Ammon's horn (tissue), 1 donor: Measurements from ENCODE around the gene LETM1.
"Not testable (repeated sequence)": the region's sequence is repeated elsewhere in the genome, so short reads cannot be mapped to it uniquely, and the experiment has no call there.

ENCODE experiments used
- DNase-seq: peaks from one replicate; pipeline ENCODE4 v3.0.0-alpha.2; 2016; ENCODE audit warnings: low spot score

Gene LETM1

DNA sequence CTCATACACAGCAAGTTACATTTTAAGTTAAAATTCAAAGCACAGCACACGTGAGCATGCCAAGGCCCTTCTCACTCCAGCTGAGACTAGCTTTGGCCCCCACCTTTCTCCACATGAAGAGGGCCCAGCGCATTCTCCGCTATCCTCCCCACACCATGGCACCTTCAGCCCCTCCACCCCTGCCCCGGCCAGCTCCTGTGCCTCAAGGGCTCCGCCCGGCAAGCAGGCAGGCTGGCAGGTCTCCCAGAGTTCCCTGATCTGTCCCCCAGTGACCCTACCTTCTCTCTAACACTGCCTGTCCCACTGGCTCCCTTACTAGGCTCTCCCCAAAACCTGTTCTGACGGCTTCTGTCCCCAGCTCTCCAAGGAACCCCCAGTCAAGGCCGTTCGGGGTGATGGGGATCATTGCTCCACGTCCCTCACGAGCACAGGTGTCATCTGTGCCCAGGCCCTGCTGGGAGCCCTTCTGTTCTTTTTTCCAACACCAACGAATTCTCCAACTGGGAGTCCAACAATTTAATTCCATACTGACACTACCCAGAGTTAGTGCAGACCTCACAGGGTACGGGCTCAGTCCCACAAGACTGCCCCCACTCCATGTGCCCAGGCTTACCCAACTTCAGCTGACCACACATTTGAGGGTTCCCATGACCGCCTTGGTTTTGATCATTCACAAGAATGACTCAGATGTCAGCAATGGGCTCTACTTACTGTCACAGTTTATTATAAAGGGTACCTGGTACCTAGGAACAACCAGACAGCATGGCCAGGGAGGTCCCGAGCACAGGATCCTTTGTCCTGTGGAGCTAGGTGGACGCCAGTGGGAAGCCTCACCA, 4.2 kb downstream of the LETM1 start:
- no peak for DNase-seq

DNA sequence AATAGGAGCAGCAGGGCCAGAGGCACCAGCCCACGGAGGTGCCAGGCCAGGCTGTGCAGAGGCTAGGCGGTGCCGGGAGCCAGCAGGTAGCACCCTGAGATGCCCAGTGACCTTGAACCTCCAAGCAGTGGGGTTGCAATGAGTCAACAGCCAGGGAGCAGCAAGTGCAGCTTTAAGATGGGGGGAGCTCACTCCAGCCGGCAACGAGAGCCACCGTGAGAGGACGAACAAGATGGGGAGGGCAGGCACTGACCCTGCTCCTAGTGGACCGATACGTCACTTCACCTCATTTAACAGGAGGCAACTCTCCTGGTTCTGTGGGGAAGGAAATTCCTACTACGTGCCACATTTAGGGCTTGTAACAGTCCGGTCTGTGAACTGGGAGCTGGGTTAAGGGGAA, 4.8 kb downstream of the LETM1 start:
- DNase-seq: no peak

DNA sequence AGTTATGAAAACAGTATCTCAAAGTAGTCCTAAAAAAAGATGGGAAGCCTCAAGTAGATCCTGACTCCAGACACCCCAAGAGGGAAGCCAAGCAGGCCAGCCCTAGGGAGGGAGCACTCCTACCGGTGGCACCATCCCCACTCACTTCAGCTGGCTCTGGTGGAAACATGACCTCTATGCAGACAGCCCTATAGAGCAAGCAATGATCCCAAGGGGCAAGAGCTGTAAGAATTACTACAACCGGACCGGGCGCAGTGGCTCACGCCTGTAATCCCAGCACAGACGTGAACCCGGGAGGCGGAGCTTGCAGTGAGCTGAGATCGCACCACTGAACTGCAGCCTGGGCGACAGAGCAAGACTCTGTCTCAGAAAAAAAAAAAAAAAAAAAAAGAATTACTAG, 5.7 kb downstream of the LETM1 start:
- no peak for DNase-seq

DNA sequence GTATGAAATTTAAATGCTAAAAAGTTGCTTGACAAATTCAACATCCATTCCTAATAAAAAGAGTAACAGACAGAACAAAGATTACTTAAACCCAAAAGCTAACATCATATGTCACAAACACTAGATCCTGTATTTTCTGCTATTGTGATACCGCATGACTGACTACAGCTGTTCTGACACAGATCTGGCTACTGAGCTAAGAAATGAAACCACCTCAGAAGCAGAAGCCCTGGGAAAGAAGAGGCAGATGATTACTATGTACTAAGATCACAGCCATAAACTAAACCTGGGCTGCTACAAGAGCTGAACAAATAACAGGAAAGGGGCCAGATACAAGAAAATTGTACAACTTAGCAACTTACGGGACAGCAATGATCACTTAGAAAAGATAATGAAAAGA, 9.4 kb downstream of the LETM1 start:
- no peak for DNase-seq

DNA sequence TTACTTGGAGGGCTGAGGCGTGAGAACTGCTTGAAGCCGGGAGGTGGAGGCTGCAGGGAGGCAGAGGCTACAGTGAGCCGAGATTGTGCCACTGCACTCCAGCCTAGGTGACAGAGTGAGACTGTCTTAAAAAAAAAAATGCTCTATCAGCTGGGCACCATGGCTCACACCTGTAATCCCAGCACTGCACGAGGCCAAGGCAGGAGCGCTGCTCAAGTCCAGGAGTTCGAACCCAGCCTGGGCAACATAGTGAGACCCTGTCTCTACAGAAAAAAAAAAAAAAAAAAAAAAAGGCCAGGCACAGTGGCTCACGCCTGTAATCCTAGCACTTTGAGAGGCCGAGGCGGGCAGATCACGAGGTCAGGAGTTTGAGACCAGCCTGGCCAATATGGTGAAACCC, 11.3 kb downstream of the LETM1 start:
- DNase-seq: not testable (repeated sequence)

DNA sequence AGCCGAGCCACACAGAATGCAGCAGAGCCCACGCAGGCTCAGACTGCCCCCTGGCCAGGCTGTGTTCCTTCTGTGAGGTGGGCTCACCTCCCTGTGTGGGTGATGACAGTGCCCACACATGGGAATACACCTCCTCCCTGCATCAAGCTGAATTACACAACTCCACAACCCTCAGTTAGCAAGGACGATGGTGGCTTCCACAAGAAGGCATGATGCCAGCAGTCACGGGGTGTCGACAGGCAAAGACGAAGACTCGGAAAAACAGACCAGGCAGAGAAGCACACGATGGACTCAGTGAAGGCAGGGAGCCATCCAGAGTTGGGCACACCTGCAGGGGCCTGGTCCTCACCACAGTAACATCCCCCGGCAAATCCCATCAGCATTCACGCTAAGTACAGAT, 12.1 kb downstream of the LETM1 start:
- peak; percentile 71 for DNase-seq

DNA sequence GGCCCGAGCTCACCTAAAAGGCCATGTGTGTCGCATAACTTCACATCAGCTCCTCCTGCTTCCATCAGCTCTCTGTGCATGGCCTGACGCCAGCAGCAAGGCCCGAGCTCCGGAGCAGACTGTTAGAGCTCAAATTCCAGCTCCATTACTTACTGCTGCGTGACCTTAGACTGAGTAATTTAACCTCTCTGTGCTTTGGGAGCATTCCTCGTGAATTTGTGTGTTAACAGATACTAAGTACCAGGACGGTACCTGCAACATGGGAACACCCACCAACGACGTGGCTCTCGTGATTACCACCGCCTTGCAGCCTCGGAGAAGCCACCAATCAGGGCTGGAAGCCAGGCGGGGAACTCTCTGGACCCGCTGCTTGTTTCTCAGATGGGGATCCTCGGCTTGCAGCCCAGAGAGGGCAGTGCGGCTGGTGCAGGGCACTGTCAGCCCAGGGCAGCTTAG, 12.9 kb downstream of the LETM1 start:
- no peak for DNase-seq

DNA sequence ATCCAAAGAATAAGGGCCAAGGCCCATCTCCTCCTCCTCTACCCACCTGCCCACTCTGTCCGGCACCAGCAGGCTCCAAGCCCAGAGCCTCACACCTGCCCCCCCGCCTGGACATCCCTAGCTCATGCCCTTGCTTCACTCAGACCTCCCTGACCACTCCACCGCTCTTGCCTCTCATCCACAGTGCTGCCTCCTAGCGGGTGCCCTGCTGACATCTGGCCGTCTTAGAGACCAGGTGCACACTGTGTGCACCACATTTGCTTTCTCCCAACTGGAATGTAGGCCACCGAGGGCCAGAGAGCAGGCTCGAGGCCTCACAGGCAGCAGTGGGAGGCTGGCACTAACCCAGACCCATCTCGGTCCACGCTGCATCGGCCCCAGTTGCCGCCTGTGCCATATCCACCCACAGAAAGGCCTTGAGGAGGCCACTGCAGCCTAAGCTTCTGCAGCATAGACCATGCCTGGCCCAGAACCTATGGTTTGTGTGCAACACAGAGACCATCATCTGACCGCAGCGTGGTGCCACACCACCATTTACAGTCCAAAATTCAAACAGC, 13.5 kb downstream of the LETM1 start:
- DNase-seq: no peak

DNA sequence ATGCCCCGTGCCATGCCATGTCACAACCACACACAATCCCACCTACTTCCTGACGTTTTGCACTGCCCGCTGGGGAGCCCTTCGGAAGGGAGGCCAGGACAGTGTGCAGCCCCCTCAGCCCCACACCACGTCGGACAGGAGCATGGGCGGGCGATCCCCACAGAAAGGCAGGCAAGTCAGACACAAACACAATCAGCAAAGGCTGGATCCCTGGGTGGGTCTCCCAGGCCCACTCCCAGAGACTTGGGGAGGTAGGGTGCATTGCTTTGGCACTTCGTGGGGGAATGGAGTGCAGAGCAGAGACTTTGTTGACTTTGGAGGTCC, 14.1 kb downstream of the LETM1 start:
- no peak for DNase-seq

DNA sequence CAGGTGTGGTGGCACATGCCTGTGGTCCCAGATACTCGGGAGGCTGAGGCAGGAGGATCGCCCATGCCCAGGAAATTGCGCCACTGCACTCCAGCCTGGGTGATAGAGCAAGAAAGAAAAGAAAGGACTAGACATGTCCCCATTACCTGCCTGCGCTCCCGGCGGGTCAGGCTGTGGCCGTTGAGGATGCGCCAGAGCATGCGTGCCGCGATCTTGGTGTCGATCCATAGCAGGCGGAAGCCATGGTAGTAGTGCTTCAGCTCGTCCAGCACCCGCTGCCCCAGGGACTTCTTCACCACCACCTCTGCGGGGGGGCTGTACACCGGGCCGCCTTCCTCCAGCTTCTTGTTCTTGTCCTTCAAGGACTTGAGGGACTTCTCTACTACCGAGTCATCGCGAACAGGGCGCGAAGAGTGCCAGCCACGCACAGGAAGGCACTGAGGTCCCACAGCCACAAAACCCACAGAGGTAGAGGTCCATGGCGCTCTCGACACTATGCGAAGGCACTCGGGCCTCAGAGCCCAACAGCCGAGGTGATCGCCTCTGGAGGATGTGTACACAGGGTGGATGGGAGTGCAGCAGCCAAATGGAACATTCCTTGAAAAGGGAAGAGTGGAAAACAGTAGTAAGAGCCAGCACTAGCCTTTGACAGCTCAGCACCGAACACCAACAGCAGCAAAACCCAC, 14.6 kb downstream of the LETM1 start:
- DNase-seq: no peak

DNA sequence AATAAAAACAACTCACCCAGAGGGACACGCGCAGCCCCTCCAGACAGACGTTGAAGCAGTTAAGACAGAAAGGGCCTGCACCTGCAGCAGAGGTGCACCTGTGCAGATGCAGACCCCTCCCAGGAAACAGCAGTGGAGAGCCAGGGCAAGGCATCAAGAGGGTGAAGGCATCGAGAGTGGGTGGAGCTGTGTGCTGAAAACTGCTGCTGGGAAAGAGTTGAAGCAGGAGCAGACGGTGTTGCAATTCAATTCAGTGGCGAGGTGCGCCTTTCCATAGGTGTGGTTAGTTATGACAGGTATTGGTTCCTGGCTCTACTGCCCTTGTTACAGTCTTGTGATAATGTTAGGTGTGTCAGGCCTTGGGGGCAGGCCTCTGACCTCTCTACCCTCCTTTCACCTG, 16.7 kb downstream of the LETM1 start:
- no peak for DNase-seq

DNA sequence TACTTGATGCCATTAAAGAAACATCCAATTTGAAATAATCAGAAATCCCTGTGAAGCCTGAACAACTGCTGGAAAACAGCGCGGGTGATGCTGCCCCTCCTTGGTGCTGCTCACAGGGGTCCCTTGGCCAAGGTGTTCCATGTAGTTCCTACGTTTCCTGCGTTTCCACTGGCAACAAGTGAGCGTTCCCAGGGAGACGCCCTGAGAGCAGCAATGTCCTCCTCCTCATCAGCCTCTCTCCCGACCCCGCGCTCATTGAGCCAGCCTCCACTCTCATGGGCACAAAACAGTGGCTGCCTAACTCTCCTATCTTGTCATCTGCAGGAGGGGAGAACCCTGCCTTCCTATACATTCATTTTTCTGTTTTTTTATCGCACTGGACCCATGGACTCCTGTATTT, 18.9 kb downstream of the LETM1 start:
- DNase-seq: no peak

DNA sequence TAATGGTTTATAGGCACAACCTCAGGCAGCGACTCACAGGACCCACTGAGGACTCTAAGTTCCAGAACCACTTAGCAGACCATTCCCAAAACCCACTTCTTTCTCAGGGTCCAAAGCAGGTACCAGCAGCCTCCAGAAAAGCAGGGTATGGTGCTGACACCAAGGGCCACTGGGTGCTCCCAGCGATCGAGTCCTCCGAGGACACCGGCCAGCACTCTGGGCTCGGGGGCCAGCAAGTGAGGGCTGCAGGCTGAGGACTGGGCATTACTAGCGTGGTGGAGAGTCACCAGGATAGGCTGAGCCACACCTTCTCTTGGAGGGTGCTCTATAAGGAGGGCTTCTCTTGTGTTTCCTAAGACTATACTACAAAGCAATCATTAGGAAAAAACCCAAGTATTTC, 19.3 kb downstream of the LETM1 start:
- no peak for DNase-seq

DNA sequence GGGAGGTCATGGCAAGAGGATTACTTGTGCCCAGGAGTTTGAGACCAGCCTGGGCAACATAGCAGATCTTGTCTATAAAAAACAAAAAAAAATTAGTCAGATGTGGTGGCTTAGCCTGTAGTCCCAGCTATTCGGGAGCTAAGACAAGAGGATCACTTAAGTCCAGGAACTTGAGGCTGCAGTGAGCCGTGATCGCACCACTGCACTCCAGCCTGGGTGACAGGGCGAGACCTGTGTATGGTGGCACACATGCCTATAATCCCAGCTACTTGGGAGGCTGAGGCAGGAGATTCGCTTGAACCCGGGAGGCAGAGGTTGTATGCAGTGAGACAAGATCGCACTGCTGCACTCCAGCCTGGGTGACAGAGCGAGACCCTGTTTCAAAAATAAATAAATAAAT, 20.1 kb downstream of the LETM1 start:
- not testable (repeated sequence) for DNase-seq

DNA sequence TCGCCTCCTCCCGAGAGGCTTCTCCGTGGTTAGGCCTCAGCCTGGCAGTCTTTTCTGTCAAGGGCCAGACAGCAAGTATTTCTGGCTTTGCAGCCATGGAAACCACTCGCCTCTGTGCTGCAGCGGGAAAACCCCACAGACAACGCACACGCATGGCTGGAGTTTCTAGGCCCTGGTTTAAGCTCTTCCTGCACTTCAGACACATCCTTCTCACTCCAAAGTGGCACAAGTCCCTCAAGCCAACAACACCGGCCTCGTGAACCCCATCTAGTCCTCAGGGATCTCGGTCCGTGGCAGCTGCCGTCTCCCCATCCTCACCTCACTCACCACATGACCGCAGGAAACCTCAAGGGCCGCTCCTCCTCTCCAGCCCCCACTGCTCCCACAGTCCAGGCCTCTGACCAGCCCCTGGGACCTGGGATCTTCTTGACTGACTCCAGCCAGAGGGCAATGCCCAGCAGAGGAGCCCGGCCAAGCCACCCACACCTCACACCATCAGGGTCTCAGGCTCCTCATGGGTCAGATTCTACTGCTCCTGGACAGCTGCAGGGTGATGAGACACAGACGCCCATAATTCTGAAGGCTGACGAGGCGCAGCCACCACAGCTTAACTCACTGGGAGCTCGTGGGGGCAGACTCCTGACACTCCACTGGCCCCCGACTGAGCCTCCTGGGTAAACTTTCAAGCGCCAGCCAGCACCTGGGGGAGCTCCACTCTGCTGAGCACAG, 21.7 kb downstream of the LETM1 start:
- DNase-seq: no peak

DNA sequence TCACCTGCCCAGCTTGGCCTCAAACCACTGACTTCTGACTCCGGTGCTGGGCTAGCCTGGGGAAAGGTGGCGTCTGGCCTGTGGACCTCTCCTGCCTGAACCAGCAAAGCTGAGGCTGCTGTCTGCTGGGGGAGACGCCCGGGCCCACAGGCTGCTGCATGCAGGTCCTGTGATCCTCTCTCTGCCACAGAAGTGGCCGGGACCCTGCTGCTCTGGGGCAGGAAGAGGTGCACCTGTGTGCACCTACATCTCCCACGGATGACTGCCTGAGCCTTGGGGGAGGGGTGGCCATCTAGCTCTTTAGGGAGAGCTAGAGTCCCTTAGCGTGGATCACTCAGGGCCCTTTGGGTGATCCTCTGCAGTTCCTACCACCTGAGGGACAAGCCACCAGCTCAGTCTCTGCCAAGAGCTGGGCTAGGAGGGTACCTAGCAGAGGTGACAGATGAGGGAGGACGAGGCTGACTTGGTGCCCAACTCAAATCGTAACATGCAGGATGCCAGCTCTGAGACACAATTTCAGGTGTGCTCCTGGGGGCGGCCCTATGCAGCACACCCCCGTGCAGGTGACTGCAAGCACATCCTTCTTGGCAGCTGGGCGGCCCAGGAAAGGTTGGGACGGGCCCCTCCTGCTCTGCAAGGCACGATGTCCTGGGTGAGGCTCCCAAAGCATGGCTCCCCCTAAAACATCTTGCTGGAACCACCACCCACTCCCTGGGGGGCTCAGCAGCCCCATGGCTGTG, 22.5 kb downstream of the LETM1 start:
- no peak for DNase-seq

DNA sequence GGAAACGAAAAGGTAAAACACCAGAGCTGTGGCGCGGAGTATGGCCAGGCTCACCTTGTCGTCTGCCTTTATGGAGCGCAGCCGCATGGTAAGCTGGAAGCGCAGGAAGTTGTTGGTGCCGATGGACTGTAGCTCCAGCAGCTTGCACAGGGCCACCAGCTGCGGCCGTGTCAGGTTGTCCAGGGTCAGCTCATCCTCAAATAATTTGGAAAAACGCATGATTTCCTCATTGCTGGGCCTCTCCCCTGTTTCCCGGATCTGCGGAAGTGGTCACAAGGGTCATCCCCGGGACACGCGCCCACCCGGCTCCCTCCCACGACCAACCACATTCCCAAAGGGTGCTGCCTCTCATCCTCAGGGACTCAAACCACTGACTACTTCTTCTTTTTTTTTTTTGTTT, 23.3 kb downstream of the LETM1 start:
- no peak for DNase-seq

DNA sequence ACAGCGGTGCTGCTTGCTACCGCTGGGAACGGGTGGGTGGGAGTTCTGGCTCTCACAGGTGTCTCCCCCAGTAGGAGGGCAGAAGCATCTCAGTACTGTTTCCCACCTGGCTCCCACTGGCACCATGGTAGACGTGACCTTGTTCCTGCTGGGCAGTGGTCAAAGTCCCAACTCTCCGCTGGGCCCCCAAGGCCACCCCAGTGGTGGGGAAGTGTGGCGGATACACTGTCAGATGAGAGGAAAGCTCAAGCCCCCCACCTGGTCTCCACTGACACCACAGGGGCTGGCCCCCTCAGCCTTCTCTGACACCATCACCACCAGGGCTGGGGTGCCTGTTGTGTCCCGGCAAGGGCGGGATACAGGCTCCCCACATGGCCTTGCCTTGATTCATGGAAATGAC, 24.6 kb downstream of the LETM1 start:
- DNase-seq: no peak

DNA sequence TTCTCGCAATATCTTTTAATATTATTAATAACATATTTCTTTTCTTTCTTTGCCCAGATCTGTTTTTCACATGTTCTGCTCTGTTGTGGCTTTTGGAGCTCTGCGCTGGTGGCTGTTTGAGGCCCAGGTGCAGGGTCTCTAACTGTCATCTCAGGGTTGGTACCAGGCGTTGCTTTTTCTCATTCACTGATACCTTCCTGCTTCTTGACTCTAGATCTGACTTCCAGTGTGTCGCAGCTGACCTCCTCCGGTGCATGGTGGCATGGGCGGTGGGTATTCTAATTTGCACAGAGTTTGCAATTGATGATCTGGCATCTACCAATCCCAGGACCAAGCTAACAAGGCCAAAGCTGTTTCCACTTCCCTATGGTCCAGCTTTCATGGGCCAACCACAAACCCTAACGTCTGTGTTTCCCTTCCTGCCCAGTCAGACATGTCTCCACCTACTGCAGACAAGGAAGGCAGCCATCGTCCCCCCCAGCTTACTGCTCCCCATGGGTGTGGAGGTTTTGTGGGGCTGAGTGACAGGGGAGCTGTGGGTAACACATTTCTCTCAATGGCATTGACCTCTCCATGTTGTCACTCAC, 25.2 kb downstream of the LETM1 start:
- no peak for DNase-seq

DNA sequence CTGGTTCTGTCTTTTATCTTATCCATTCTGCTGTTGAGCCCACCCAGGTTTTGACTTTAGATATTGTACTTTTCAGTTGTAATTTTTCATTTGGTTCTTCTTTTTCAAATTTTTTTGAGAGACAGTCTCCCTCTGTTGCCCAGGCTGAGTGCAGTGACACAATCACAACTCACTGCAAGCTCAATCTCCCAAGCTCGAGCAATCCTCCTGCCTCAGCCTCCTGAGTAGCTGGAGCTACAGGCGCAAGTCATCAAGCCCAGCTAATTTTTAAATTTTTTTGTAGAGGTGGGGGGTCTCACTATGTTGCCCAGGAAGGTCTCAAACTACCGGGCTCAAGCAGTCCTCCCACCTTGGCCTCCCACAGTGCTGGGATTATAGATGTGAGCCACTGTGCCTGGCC, 25.7 kb downstream of the LETM1 start:
- no peak for DNase-seq

DNA sequence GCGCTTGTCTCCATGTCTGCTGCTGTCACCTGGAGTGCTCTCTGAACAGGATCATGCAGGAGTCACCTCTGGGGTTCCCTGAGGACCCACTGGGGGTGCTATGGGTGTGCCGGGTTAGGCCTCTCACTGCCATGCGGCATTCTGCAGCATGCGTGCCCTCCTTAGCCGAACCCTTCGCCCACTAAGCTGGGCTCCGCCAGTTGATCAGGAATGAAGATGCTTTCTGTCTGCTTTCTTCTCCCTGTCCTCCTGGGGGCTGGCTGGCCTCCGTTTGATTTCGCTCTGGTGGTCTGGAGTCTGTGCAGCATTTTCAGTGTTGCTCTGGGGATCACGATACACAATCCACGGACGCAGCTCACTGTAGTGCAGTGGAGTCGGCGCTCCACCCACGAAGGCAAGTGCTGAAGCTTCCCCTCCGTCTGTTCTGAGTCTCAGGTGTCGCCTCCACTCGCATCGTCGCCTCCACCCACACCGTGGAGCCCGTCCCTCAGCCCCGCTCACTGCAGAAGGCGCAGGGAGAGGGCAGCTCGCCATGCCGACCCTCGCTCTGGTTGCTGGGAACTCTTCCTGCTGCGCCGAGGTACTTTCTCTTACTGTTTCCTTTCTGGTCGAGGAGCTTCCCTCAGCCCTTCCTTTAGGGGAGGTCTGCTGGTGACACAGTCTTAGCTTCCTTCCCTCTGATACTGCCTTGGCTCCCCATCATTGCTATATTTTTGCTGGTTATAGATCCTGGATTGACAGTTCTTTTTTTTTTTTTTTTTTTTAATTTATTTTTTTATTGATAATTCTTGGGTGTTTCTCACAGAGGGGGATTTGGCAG, 29.2 kb downstream of the LETM1 start:
- no peak for DNase-seq
